ENCODE data around the gene CCDC89.

CCDC89 gene

GRCh38 chr11:85685820-85686459 is at the start of gene CCDC89:
Gene CCDC89, minus strand, starts transcription at chr11:85686195. Its CDS starts 65 bp downstream, at chr11:85686130.
- DNase-seq (ENCODE audit: low read depth) = no peak

GRCh38 chr11:85732965-85733364 is 47.0 kb upstream of the CCDC89 start:
- no peak for DNase-seq (ENCODE audit: low read depth)

GRCh38 chr11:85726381-85726780 is 40.4 kb upstream of the CCDC89 start:
- no peak for DNase-seq (ENCODE audit: low read depth)

GRCh38 chr11:85725510-85726258 is 39.7 kb upstream of the CCDC89 start:
- no peak for DNase-seq (ENCODE audit: low read depth)

- no peak for DNase-seq (ENCODE audit: low read depth)
Measured at GRCh38 chr11:85724748-85725465, 38.9 kb upstream of the CCDC89 start.

- no peak for DNase-seq (ENCODE audit: low read depth)
Measured at GRCh38 chr11:85723088-85723487, 37.1 kb upstream of the CCDC89 start.

- no peak for DNase-seq (ENCODE audit: low read depth)
Measured at GRCh38 chr11:85721191-85721590, 35.2 kb upstream of the CCDC89 start.

GRCh38 chr11:85718991-85719807 is 33.2 kb upstream of the CCDC89 start:
- no peak for DNase-seq (ENCODE audit: low read depth)

GRCh38 chr11:85718126-85718943 is 32.3 kb upstream of the CCDC89 start:
- DNase-seq (ENCODE audit: low read depth) = no peak

GRCh38 chr11:85717429-85717828 is 31.4 kb upstream of the CCDC89 start:
- DNase-seq (ENCODE audit: low read depth) = no peak

- no peak for DNase-seq (ENCODE audit: low read depth)
Measured at GRCh38 chr11:85712953-85713352, 27.0 kb upstream of the CCDC89 start.

- DNase-seq (ENCODE audit: low read depth) = no peak
Measured at GRCh38 chr11:85710917-85711316, 24.9 kb upstream of the CCDC89 start.

GRCh38 chr11:85709941-85710702 is 24.1 kb upstream of the CCDC89 start:
- no peak for DNase-seq (ENCODE audit: low read depth)

GRCh38 chr11:85705800-85706199 is 19.8 kb upstream of the CCDC89 start:
- no peak for DNase-seq (ENCODE audit: low read depth)

GRCh38 chr11:85704967-85705366 is 19.0 kb upstream of the CCDC89 start:
- no peak for DNase-seq (ENCODE audit: low read depth)

- DNase-seq (ENCODE audit: low read depth) = no peak
Measured at GRCh38 chr11:85699957-85700741, 14.2 kb upstream of the CCDC89 start.

GRCh38 chr11:85698195-85698594 is 12.2 kb upstream of the CCDC89 start:
- DNase-seq (ENCODE audit: low read depth) = no peak

GRCh38 chr11:85697747-85698146 is 11.8 kb upstream of the CCDC89 start:
- DNase-seq (ENCODE audit: low read depth) = no peak

- DNase-seq (ENCODE audit: low read depth) = no peak
Measured at GRCh38 chr11:85695546-85695945, 9.6 kb upstream of the CCDC89 start.

All from stimulated activated CD8-positive, alpha-beta memory T cell treated with anti-CD3 and anti-CD28 coated beads, Interleukin-12 subunit alpha, Interleukin-12 subunit beta, amount 100 ng/mL, for 1 hour (primary cell).